Activated T-cell treated with anti-CD3 and anti-CD28 coated beads, Interleukin-2, amount 50 U/mL, for 48 hours (primary cell): ENCODE results near the gene EMC9.

Experiments used
- DNase-seq, 2 experiments: peaks; one replicate each; pipeline ENCODE4 v3.0.0-alpha.2; 2020

EMC9 gene

DNA sequence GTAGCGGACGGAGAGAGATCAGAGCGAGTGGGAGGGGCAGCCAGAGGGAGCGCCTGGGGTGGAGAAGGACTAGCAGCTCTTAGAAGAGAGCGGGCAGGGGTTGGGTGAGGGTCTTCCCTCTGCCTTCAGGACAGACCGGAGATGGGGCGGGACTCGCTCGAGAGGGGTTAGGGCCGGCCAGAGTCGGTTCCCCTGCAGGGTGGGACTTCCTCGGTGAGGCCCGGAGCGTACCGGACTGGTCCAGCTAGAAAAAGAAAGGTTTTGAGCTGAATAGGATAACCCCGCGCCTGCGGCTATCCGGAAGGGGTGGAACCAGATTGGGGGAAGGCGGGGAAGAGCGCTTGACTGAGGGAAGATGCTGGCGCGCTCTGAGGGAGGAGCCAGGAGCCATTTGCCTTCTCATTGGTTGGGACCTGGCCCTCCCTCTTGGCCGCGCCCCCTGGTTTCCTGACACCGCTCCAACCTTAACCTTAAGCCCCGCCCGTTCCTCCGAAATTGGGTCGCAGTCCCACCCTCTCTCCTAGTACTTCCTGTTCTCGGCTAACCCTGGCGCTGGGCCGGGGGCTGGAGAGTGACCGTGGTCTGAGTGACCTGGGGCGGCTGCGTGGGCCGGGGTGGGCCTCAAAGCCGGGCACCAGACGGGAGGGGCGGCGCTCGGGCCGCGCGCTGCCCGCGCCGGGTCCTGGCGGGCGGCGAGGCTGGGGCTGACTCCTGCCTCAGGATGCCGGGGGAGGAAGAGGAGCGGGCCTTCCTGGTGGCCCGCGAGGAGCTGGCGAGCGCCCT is 5.8 kb upstream of the EMC9 start, which contains the start of gene RNF31:
RNF31 (plus strand) TSS at position 521 of the 783 bp plus-strand sequence; CDS start at position 722, 201 bp downstream.
- DNase-seq: peak; percentile 97 to 98

- peak; percentile 94 to 95 for DNase-seq
These were observed 5.1 kb upstream of the EMC9 start, which contains the start of gene PSME2 for GRCh38 chr14:24146453-24146977. Gene PSME2, minus strand, starts transcription at chr14:24146610. Its CDS starts 29 bp downstream, at chr14:24146581.

DNA sequence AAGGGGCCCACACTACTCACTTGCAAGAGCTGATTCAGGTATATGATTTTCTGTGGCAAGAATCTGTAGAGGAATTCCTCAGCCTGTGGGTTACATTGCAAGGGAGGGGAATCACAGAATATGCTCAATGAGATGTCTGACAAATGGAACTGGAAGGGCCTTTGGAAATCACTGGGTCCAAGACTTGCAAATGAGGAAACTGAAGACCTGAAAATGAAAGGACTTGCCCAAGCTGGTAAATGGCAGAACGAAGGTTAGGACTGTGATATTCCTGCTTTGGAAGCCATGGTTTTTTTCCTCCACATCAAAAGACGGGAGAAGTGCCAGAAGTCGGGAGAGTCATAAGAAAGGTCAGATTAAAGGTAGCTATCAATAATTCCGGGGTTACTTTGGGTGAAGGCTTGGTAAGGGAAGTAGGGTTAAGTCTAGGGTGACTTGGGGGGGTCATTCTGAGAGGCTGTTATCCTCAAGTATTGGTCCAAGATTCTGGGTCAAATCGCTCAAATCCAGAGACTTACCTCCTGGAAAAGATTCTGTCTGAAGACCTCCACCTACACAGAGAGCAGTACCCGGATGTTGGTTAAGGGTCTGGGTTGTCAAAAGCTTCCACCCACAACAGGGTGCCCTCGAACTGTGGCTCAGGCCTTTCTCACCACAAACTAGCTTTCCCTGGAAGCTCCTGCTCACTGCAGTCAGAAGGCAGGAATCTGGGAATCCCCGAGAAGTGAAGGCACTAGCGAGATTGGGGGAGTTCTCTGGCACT is 4.5 kb upstream of the EMC9 start:
- no peak for DNase-seq

- DNase-seq: no peak
These were observed 3.8 kb upstream of the EMC9 start for GRCh38 chr14:24145219-24145618.

- DNase-seq: no peak
These were observed 3.1 kb upstream of the EMC9 start for GRCh38 chr14:24144451-24144850.

DNA sequence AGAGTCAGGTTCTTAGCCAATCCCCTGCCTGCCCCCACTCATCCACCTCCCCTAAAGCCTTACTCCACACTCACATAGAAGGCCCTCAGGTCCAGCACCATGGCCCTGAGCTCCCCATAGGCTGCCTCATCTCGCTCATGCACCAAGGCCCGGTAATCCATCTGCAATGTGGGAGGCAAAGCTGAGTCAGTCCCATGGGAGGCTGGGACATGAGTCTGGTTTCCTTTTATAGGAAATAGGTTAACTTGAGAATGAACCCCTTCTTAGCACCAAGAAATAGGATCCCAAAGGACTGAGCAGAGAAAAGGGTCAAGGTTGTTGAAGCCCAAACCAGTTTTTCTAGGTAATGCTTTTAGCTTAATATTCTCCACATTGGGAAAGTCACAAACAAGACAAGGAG is 2.1 kb upstream of the EMC9 start:
- DNase-seq: no peak

DNA sequence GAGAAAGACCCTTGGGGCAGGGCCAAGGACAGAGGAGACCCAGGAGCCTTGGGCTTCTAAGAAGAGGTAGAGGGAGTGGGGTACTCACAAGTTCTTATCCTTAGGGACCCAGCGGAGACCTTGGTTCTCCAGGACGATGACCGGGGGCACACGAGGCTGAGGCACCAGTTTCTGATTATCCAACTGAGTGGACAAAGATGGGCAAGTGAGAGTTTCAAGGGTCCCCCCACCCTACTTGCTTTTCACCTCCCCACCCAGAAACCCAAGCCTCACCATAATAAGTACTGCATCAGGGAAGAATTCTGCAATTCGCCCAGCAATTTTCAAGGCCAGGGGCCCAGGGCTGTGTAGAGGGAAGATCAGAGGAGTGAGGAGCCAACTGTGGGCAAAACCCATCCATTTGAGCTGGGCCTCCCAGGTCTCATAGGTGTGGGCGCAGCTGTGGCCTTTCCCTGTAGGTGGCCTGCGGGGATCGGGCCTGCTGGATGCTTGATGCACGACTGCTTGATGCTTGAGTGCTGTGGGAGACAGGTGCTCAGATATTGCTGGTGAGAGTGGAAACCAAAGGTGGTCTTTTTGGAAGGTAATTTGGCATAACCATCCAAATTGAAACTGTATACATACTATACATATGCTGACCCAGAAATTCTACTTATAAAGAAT is 2.0 kb downstream of the EMC9 start:
- peak in 1 of 2 experiments; percentile 51 for DNase-seq

GRCh38 chr14:24138396-24139271 is 2.8 kb downstream of the EMC9 start:
- no peak for DNase-seq

GRCh38 chr14:24137529-24138395 is 3.6 kb downstream of the EMC9 start:
- DNase-seq: no peak

DNA sequence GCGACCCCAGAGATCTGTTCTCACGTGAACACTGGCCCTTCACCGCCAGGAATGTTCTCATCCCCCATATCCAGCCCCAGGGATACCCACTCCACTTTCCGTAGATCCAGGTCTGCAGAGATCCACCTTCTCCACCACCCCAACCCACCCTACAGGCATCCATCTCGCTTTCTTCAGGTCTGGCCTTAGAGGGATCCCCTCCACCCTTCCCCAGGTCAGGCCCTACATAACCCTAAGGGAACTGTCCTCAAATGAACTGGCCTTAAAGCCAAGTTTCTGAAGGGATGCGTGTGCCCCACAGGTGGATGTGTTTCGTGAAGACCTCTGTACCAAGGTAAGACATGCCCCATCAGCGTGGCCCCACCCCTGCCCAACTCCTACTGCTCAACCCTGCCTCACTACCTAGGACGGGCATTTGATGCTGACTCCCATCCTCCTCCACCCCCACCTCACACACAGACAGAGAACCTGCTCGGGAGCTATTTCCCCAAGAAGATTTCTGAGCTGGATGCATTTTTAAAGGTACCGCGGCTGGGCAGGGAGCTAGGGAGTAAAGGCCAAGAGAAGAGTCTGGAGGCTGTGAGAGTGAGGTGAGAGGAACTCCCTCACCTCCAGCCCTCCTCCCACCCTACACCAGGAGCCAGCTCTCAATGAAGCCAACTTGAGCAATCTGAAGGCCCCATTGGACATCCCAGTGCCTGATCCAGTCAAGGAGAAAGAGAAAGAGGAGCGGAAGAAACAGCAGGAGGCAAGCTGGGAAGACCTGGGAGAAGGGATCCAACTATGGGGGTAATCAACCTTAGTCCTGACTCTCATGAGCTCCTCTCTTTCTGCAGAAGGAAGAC is 4.5 kb downstream of the EMC9 start:
- DNase-seq: peak; percentile 43 to 49

DNA sequence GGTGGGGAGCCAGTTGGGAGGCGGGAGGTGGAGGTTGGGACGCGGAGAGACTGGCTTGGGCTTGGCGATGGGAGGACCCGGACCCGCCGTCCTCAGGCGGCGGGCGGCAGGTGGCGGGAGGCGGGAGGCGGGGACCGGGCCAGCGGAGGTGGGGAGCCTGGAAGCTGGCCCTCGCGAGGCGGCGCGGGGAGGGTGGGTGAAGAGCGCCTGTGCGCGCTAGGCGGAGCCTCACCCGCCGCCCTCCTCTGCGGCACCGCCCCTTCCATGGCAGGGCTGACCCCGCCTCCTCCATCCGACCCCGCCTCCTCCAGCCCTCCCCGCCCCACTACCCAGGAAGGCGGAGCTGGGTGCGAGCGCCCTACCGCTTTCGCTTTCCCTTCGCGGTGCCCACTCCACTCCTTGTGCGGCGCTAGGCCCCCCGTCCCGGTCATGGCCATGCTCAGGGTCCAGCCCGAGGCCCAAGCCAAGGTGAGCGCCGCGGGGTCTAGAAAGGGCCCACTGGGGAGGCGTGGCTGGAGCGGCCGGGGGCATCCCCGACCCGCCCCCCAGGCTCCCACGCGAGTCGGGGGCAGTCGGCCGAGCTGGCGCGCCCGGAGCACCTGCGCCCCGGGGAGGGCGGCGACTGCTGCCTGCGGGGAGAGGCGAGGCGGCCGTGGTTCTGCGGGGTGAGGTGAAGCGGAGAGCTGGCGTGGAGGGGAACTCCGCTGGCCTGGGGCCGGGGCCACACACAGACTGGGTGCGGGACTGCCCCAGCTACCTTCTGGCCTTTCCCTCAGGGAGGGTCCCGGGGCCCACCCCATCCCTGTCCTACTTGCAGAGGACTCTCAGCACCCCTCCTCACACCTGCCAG is 5.3 kb downstream of the EMC9 start, which contains the start of gene PSME1:
PSME1 (plus strand) TSS at position 361 of the 850 bp plus-strand sequence; CDS start at position 430, 69 bp downstream.
- DNase-seq: peak; percentile 96 to 97

- DNase-seq: no peak
These were observed 5.9 kb downstream of the EMC9 start for GRCh38 chr14:24135584-24135833.

DNA sequence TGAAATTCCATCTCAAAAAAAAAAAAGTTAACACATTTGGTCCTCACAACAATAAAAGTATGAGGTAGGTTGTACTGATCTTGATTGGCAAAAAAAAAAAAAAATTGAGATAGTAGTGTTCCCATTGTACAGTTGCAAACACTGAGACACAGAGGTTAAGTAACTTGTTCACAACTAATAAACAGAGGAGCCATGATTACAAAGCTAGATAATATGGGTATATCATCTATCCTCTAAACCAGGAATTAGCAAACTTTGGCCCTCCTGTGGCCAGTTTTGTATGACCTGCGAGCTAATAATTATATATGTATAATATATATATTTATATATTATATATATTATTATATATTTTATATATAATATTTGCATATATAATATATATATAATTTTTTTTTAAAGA is 7.7 kb downstream of the EMC9 start:
- DNase-seq: no peak

- no peak for DNase-seq
These were observed 8.4 kb downstream of the EMC9 start for GRCh38 chr14:24132976-24133375.

DNA sequence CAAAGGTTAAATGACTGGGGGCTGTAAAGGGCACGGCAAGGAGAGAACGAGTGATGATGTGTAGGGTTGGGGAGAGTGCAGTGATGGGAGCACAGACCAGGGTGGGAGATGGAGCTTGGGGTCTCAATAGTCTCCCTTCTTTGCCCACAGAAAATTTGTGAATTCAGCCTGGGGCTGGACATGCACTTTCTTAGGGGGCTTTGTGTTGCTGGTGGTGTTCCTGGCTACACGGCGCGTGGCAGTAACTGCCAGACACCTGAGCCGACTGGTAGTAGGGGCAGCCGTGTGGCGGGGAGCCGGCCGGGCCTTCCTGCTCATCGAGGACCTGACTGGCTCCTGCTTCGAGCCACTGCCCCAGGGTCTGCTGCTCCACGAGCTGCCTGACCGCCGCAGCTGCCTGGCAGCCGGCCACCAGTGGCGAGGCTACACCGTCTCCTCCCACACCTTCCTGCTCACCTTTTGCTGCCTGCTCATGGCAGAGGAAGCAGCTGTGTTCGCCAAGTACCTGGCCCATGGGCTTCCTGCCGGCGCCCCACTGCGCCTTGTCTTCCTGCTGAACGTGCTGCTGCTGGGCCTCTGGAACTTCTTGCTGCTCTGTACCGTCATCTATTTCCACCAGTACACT is 9.2 kb downstream of the EMC9 start:
- DNase-seq: peak; percentile 49 to 53

DNA sequence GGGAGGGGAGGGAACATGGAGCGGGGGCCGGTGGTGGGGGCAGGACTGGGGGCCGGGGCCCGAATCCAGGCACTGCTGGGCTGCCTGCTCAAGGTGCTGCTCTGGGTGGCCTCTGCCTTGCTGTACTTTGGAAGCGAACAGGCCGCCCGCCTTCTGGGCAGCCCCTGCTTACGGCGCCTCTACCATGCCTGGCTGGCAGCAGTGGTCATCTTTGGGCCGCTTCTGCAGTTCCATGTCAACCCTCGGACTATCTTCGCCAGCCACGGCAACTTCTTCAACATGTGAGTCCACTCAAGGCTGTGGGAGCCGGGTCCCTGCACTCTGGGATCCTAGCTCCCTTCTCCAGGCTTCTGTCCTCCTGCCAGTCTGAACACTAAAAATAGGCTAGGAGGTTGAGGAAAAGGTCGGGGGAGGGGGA is 9.8 kb downstream of the EMC9 start:
- no peak for DNase-seq

GRCh38 chr14:24130717-24131548 is 10.5 kb downstream of the EMC9 start:
- DNase-seq: no peak

- DNase-seq: no peak
These were observed 11.0 kb downstream of the EMC9 start, which contains the start of gene FITM1 for GRCh38 chr14:24130380-24130716. Gene FITM1, plus strand, starts transcription at chr14:24130659. Its CDS starts 905 bp downstream, at chr14:24131564.
